GM19455 (cell line): ENCODE measurements around the gene METTL22.

Source experiments
- ATAC-seq: cut with Tn5 transposase; IDR thresholded peaks from one replicate; pipeline ENCODE4 v1.9.1; 2021; ENCODE audit not compliant: unreplicated experiment

METTL22 gene

GRCh38 chr16:8621572-8622314 is at the start of gene METTL22:
Gene METTL22 (plus strand): TSS chr16:8621698. CDS start chr16:8625666, 3,968 bp downstream.
- peak; percentile 81 for ATAC-seq

GRCh38 chr16:8572063-8572918 is 49.2 kb upstream of the METTL22 start:
- no peak for ATAC-seq

GRCh38 chr16:8572919-8573724 is 48.4 kb upstream of the METTL22 start:
- no peak for ATAC-seq

- ATAC-seq: no peak
Observed at GRCh38 chr16:8575399-8575798, 46.1 kb upstream of the METTL22 start.

GRCh38 chr16:8576141-8577004 is 45.1 kb upstream of the METTL22 start:
- ATAC-seq: no peak

- ATAC-seq: no peak
Observed at GRCh38 chr16:8577678-8578304, 43.7 kb upstream of the METTL22 start.

- ATAC-seq: no peak
Observed at GRCh38 chr16:8579559-8579958, 41.9 kb upstream of the METTL22 start.

- no peak for ATAC-seq
Observed at GRCh38 chr16:8581831-8582580, 39.5 kb upstream of the METTL22 start.

GRCh38 chr16:8583199-8583598 is 38.3 kb upstream of the METTL22 start:
- no peak for ATAC-seq

GRCh38 chr16:8583732-8584131 is 37.8 kb upstream of the METTL22 start:
- no peak for ATAC-seq

GRCh38 chr16:8585041-8585440 is 36.5 kb upstream of the METTL22 start:
- ATAC-seq: no peak

GRCh38 chr16:8585857-8586256 is 35.6 kb upstream of the METTL22 start:
- ATAC-seq: no peak

GRCh38 chr16:8587065-8587464 is 34.4 kb upstream of the METTL22 start:
- no peak for ATAC-seq

GRCh38 chr16:8588682-8589056 is 32.8 kb upstream of the METTL22 start:
- ATAC-seq: no peak

- ATAC-seq: no peak
Observed at GRCh38 chr16:8589057-8589899, 32.2 kb upstream of the METTL22 start.

GRCh38 chr16:8589900-8590688 is 31.4 kb upstream of the METTL22 start, which contains the start of gene TMEM114:
Gene TMEM114 (minus strand): TSS chr16:8590511. CDS start chr16:8589838, 673 bp downstream.
- no peak for ATAC-seq

GRCh38 chr16:8590811-8591210 is 30.7 kb upstream of the METTL22 start:
- no peak for ATAC-seq
